ENCODE measurements around the gene OTUD5. TPM values are rescaled to one million over a fixed set of nuclear protein-coding genes. Genes with fewer than 3 reads are reported as not detected.
"Not testable (repeated sequence)": the region's sequence is repeated elsewhere in the genome, so short reads cannot be mapped to it uniquely, and the experiment has no call there.

The OTUD5 gene
- total and polyA plus RNA-seq, 9 donors, result 18.9 to 45.2 (median 38.3) TPM

DNA sequence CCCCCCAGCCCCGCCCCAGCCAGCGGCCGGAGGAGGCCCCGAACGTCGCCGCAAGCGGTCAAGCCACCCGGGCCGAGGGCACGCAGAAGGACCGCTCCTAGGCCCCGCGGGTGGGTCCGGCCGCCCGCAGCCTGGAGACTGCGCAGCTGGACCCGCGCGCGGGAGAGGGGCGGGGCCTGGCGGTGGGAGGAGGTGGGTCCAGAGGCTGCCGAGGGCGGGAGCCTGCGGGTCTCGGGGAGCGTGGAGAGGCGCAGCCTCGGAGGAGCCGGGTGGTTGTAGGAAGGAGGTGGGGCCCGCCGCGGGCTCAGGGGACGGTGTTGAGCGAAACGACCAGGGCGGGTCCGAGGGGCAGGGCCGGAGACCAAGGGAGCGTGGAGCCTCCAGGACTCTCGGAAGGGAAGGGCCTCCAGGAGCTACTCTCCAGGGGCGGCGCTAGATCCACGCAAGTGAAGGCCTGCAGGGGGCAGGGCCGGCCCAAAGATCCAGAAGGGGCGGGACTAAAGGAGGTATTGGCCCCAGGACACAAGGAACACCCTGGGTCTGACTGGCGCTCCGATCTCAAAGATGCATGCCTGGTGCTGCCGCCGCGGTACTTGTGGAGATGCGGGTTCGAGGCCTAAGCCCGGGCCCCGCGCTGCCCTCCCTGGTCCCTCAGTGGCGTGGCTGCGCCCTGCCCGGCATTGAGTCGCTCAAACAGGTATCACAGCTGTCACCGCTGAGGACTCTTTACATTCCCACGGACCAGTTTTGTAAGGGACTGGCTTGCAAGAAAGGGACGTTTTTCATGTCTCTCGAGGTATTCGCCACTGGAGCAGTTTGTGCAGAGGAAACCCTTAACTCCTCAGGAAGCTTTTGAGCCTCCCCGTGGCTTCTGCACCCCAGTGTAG, 65.8 kb downstream of the OTUD5 start:
- peak; percentile 90 for DNase-seq
- Histone ChIP-seq H3K27ac (ENCODE audit: low read length) (peak overlapping the region; percentile 51), H3K4me3 (ENCODE audit: low read length) (peak overlapping the region; percentile 54), H3K9me3 (replicated peaks; ENCODE audit: control insufficient read depth, low read depth, low read length) (no peaks in the 10 kb centered on the region), H3K4me1 (ENCODE audit: control insufficient read depth, insufficient read depth, low read length) (peaks cover 17% of the 10 kb centered on the region), H3K27me3 (ENCODE audit: control insufficient read depth, insufficient read depth, low read length) (no peaks in the 10 kb centered on the region), H3K36me3 (ENCODE audit: control insufficient read depth, insufficient read depth, low read length) (peaks cover 11% of the 10 kb centered on the region)
- 36% methylated on average over 61 of the region's 68 CpGs for WGBS (ENCODE audit: insufficient coverage)

DNA sequence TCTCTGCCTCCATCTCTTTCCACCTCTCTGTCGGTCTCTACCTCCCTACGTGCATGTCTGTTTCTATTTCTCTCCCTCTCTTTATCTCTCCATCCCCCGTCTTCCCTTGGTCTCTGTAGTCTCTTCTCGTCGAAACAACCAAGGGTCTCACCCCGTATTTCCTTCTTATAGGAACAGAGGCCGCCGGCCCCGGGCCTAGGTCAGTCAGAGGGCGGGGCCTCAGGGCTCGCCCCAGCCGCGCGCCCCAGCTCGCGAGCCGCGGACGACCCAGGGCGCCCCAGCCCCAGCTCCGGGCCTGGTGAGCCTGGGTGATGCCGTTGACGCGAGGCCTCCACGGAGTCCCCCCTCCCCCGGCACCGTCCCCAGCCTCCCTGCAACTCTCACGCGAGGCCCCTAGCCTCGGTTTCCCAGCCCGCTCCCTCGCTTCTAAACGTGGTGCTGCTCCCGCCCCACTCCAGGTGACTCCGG, 66.4 kb downstream of the OTUD5 start:
- Histone ChIP-seq H3K4me3 (ENCODE audit: low read length) (peak overlapping the region; percentile 54), H3K36me3 (ENCODE audit: control insufficient read depth, insufficient read depth, low read length) (peaks cover 11% of the 10 kb centered on the region), H3K9me3 (replicated peaks; ENCODE audit: control insufficient read depth, low read depth, low read length) (no peaks in the 10 kb centered on the region), H3K27ac (ENCODE audit: low read length) (no peak overlapping the region), H3K27me3 (ENCODE audit: control insufficient read depth, insufficient read depth, low read length) (no peaks in the 10 kb centered on the region), H3K4me1 (ENCODE audit: control insufficient read depth, insufficient read depth, low read length) (peaks cover 13% of the 10 kb centered on the region)
- no peak for DNase-seq
- WGBS (ENCODE audit: insufficient coverage), result 32% methylated on average over 35 of the region's 35 CpGs

DNA sequence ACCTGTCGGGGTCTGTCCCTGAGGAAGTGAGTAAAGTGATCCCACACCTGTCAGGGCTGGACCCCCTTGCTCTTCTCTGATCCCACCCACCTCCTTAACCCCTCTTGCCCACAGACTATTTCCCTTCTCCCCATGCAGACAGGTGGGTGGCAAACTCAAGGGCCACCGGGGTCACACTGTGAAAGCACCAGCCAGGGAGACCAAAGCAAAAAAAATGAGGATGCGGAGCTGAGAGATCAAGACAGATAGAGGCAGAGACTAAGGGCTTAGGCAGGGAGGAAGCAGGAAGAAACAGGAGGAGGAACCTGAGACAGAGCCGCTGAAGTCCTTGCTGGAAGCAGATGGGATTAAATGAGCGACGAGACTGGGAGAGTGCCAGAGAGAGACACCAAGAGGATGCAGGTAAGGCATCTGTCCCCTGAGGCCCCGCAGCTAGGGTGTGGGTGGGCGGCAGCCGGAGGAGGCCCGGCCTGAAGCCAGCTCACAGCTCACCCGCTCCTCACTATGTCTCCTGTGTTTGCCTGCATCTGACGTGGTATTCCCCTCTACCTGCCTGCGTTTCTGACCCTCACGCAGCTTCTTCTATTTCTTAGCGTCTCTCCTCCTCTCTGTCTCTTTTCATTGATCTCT, 67.0 kb downstream of the OTUD5 start:
- H3K36me3 ChIP-seq (ENCODE audit: control insufficient read depth, insufficient read depth, low read length), result peaks cover 11% of the 10 kb centered on the region
- H3K9me3 ChIP-seq (replicated peaks; ENCODE audit: control insufficient read depth, low read depth, low read length), result no peaks in the 10 kb centered on the region
- peaks cover 13% of the 10 kb centered on the region for H3K4me1 ChIP-seq (ENCODE audit: control insufficient read depth, insufficient read depth, low read length)
- H3K27ac ChIP-seq (ENCODE audit: low read length), result no peak overlapping the region
- peak overlapping the region; percentile 54 for H3K4me3 ChIP-seq (ENCODE audit: low read length)
- no peak for DNase-seq
- H3K27me3 ChIP-seq (ENCODE audit: control insufficient read depth, insufficient read depth, low read length), result no peaks in the 10 kb centered on the region
- WGBS (ENCODE audit: insufficient coverage), result 47% methylated on average over 14 of the region's 15 CpGs

DNA sequence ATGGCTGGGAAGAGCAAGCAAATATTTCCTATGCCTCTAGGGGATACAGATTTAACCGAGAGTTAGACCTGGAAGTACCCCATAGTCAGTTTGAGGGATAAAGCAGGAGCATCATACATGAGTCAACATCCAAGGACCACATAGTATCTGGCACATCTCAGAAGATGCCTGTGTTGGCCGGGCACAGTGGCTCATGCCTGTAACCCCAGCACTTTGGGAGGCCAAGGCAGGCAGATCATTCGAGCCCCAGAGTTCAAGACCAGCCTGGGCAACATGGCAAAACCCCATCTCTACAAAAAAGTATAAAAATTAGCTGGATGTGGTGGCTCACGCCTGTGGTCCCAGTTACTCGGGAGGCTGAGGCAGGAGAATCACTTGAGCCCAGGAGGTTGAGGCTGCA, 70.8 kb downstream of the OTUD5 start:
- H3K27ac ChIP-seq (ENCODE audit: low read length); H3K4me3 ChIP-seq (ENCODE audit: low read length); DNase-seq; H3K36me3 ChIP-seq (ENCODE audit: control insufficient read depth, insufficient read depth, low read length); H3K27me3 ChIP-seq (ENCODE audit: control insufficient read depth, insufficient read depth, low read length); H3K4me1 ChIP-seq (ENCODE audit: control insufficient read depth, insufficient read depth, low read length); H3K9me3 ChIP-seq (replicated peaks; ENCODE audit: control insufficient read depth, low read depth, low read length): not testable (repeated sequence)
- 72% methylated on average over 3 of the region's 5 CpGs for WGBS (ENCODE audit: insufficient coverage)

DNA sequence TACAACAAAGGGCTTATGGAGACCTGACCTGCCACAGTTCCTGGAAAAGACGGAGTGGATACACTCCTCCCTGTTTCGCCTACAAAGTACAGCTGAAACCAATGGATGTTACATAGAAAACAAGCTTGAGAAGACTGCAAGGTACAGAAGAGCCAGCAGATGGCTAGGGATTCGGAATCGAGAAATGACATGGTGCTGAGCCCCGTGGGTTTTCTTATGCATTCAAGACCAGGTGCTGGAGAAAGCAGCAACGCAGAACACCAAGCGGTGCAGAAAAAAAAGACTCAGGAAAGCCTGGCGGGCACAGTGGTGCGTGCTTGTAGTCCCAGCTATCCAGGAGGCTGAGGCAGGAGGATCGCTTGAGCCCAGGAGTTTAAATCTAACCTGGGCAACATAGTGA, 73.7 kb downstream of the OTUD5 start:
- Histone ChIP-seq H3K4me3 (ENCODE audit: low read length) (no peak overlapping the region), H3K27ac (ENCODE audit: low read length) (no peak overlapping the region), H3K9me3 (replicated peaks; ENCODE audit: control insufficient read depth, low read depth, low read length) (no peaks in the 10 kb centered on the region), H3K36me3 (ENCODE audit: control insufficient read depth, insufficient read depth, low read length) (no peaks in the 10 kb centered on the region), H3K27me3 (ENCODE audit: control insufficient read depth, insufficient read depth, low read length) (no peaks in the 10 kb centered on the region), H3K4me1 (ENCODE audit: control insufficient read depth, insufficient read depth, low read length) (no peaks in the 10 kb centered on the region)
- 71% methylated on average over 10 of the region's 10 CpGs for WGBS (ENCODE audit: insufficient coverage)
- DNase-seq, result no peak

DNA sequence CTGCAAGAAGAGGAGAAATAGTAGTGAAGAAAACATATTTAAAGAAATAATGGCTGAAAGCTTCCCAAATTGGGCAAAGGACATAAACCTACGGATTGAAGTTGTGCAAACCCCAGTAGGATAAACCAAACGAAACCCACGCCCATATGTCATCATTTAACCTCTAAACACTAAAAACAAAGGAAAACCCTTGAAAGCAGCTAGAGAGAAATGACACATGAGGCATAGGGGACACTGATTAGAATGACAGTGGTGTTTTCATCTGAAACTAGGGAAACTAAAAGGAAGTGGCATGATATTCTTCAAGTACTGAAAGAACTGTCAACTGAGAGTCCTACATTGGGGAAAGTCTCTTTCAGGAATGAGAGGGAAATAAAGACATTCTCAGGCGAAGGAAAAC, 80.5 kb downstream of the OTUD5 start:
- H3K4me3 ChIP-seq (ENCODE audit: low read length); H3K27me3 ChIP-seq (ENCODE audit: control insufficient read depth, insufficient read depth, low read length); H3K36me3 ChIP-seq (ENCODE audit: control insufficient read depth, insufficient read depth, low read length); H3K9me3 ChIP-seq (replicated peaks; ENCODE audit: control insufficient read depth, low read depth, low read length); H3K27ac ChIP-seq (ENCODE audit: low read length); DNase-seq; H3K4me1 ChIP-seq (ENCODE audit: control insufficient read depth, insufficient read depth, low read length): not testable (repeated sequence)
- no CpG with 5 or more reads among the region's 4 CpGs for WGBS (ENCODE audit: insufficient coverage)

Other genes starting within 250 kb of the OTUD5 start
- not detected for gene GLOD5, start 195.9 kb downstream of the OTUD5 start, total RNA-seq
- under 1 TPM in 1 of 8 donors, not detected in 7; 0.50 TPM for gene GLOD5, start 195.9 kb downstream of the OTUD5 start, polyA plus RNA-seq (ENCODE audit: insufficient read depth in 1 of 8, insufficient read length in 8 of 8, low replicate concordance in 1 of 8)
- gene GATA1, start 171.0 kb downstream of the OTUD5 start, total RNA-seq, result 0.22 TPM
- under 1 TPM; 0.30 to 0.98 (median 0.61) TPM for gene GATA1, start 171.0 kb downstream of the OTUD5 start, polyA plus RNA-seq (ENCODE audit: insufficient read depth in 1 of 8, insufficient read length in 8 of 8, low replicate concordance in 1 of 8)
- gene HDAC6, start 155.5 kb downstream of the OTUD5 start, total RNA-seq, result 78.6 TPM
- gene HDAC6, start 155.5 kb downstream of the OTUD5 start, polyA plus RNA-seq (ENCODE audit: insufficient read depth in 1 of 8, insufficient read length in 8 of 8, low replicate concordance in 1 of 8), result 100 to 1,000 TPM in 3 of 8 donors, 10 to 100 TPM in 5; 73.8 to 112 (median 91.6) TPM
- gene ERAS, start 131.1 kb downstream of the OTUD5 start, total RNA-seq, result not detected
- gene ERAS, start 131.1 kb downstream of the OTUD5 start, polyA plus RNA-seq (ENCODE audit: insufficient read depth in 1 of 8, insufficient read length in 8 of 8, low replicate concordance in 1 of 8), result under 1 TPM in 1 of 8 donors, not detected in 7; 0.10 TPM
- not detected for gene PCSK1N, start 122.0 kb downstream of the OTUD5 start, total RNA-seq
- gene PCSK1N, start 122.0 kb downstream of the OTUD5 start, polyA plus RNA-seq (ENCODE audit: insufficient read depth in 1 of 8, insufficient read length in 8 of 8, low replicate concordance in 1 of 8), result 1 to 10 TPM in 2 of 8 donors, under 1 TPM in 4, not detected in 2; 0.15 to 5.4 (median 0.26) TPM
- gene TIMM17B, start 59.8 kb downstream of the OTUD5 start, total RNA-seq, result 33.7 TPM
- 10 to 100 TPM; 29.0 to 44.4 (median 35.4) TPM for gene TIMM17B, start 59.8 kb downstream of the OTUD5 start, polyA plus RNA-seq (ENCODE audit: insufficient read depth in 1 of 8, insufficient read length in 8 of 8, low replicate concordance in 1 of 8)
- gene PQBP1, start 59.7 kb downstream of the OTUD5 start, total RNA-seq, result 54.4 TPM
- 10 to 100 TPM; 64.2 to 76.6 (median 70.3) TPM for gene PQBP1, start 59.7 kb downstream of the OTUD5 start, polyA plus RNA-seq (ENCODE audit: insufficient read depth in 1 of 8, insufficient read length in 8 of 8, low replicate concordance in 1 of 8)
- gene SLC35A2, start 46.0 kb downstream of the OTUD5 start, total RNA-seq, result 7.7 TPM
- 10 to 100 TPM; 15.9 to 22.1 (median 17.0) TPM for gene SLC35A2, start 46.0 kb downstream of the OTUD5 start, polyA plus RNA-seq (ENCODE audit: insufficient read depth in 1 of 8, insufficient read length in 8 of 8, low replicate concordance in 1 of 8)
- gene PIM2, start 38.6 kb downstream of the OTUD5 start, total RNA-seq, result 1.7 TPM
- gene PIM2, start 38.6 kb downstream of the OTUD5 start, polyA plus RNA-seq (ENCODE audit: insufficient read depth in 1 of 8, insufficient read length in 8 of 8, low replicate concordance in 1 of 8), result 1 to 10 TPM in 7 of 8 donors, under 1 TPM in 1; 0.92 to 2.3 (median 1.7) TPM
- 0.66 TPM for gene KCND1, start 14.2 kb upstream of the OTUD5 start, total RNA-seq
- gene KCND1, start 14.2 kb upstream of the OTUD5 start, polyA plus RNA-seq (ENCODE audit: insufficient read depth in 1 of 8, insufficient read length in 8 of 8, low replicate concordance in 1 of 8), result 1 to 10 TPM in 4 of 8 donors, under 1 TPM in 4; 0.72 to 1.7 (median 1.0) TPM
- gene GRIPAP1, start 44.7 kb upstream of the OTUD5 start, total RNA-seq, result 9.9 TPM
- gene GRIPAP1, start 44.7 kb upstream of the OTUD5 start, polyA plus RNA-seq (ENCODE audit: insufficient read depth in 1 of 8, insufficient read length in 8 of 8, low replicate concordance in 1 of 8), result 10 to 100 TPM; 18.0 to 26.0 (median 22.3) TPM
- 10.8 TPM for gene TFE3, start 85.8 kb upstream of the OTUD5 start, total RNA-seq
- 10 to 100 TPM; 20.5 to 27.3 (median 21.4) TPM for gene TFE3, start 85.8 kb upstream of the OTUD5 start, polyA plus RNA-seq (ENCODE audit: insufficient read depth in 1 of 8, insufficient read length in 8 of 8, low replicate concordance in 1 of 8)
- gene CCDC120, start 101.4 kb upstream of the OTUD5 start, total RNA-seq, result 0.98 TPM
- gene CCDC120, start 101.4 kb upstream of the OTUD5 start, polyA plus RNA-seq (ENCODE audit: insufficient read depth in 1 of 8, insufficient read length in 8 of 8, low replicate concordance in 1 of 8), result 1 to 10 TPM; 3.3 to 6.0 (median 4.1) TPM
- gene PRAF2, start 116.4 kb upstream of the OTUD5 start, total RNA-seq, result 4.2 TPM
- gene PRAF2, start 116.4 kb upstream of the OTUD5 start, polyA plus RNA-seq (ENCODE audit: insufficient read depth in 1 of 8, insufficient read length in 8 of 8, low replicate concordance in 1 of 8), result 10 to 100 TPM; 19.3 to 29.8 (median 23.0) TPM
- 25.5 TPM for gene WDR45, start 122.3 kb upstream of the OTUD5 start, total RNA-seq
- 10 to 100 TPM; 34.1 to 39.1 (median 36.6) TPM for gene WDR45, start 122.3 kb upstream of the OTUD5 start, polyA plus RNA-seq (ENCODE audit: insufficient read depth in 1 of 8, insufficient read length in 8 of 8, low replicate concordance in 1 of 8)
- gene GPKOW, start 166.1 kb upstream of the OTUD5 start, total RNA-seq, result 20.7 TPM
- gene GPKOW, start 166.1 kb upstream of the OTUD5 start, polyA plus RNA-seq (ENCODE audit: insufficient read depth in 1 of 8, insufficient read length in 8 of 8, low replicate concordance in 1 of 8), result 10 to 100 TPM; 18.3 to 19.6 (median 19.0) TPM
- gene MAGIX, start 205.2 kb upstream of the OTUD5 start, total RNA-seq, result 2.6 TPM
- gene MAGIX, start 205.2 kb upstream of the OTUD5 start, polyA plus RNA-seq (ENCODE audit: insufficient read depth in 1 of 8, insufficient read length in 8 of 8, low replicate concordance in 1 of 8), result 1 to 10 TPM; 1.6 to 2.1 (median 1.7) TPM
- 59.0 TPM for gene PLP2, start 214.3 kb upstream of the OTUD5 start, total RNA-seq
- gene PLP2, start 214.3 kb upstream of the OTUD5 start, polyA plus RNA-seq (ENCODE audit: insufficient read depth in 1 of 8, insufficient read length in 8 of 8, low replicate concordance in 1 of 8), result 100 to 1,000 TPM in 5 of 8 donors, 10 to 100 TPM in 3; 79.1 to 166 (median 119) TPM
- 1.9 TPM for gene PRICKLE3, start 228.8 kb upstream of the OTUD5 start, total RNA-seq
- gene PRICKLE3, start 228.8 kb upstream of the OTUD5 start, polyA plus RNA-seq (ENCODE audit: insufficient read depth in 1 of 8, insufficient read length in 8 of 8, low replicate concordance in 1 of 8), result 1 to 10 TPM; 2.7 to 5.3 (median 3.9) TPM
- gene SYP, start 242.6 kb upstream of the OTUD5 start, total RNA-seq, result 1.2 TPM
- 1 to 10 TPM; 1.1 to 2.0 (median 1.3) TPM for gene SYP, start 242.6 kb upstream of the OTUD5 start, polyA plus RNA-seq (ENCODE audit: insufficient read depth in 1 of 8, insufficient read length in 8 of 8, low replicate concordance in 1 of 8)

Data from muscle of leg (tissue), 11 donors.